ENCODE data around the gene GPHN.
"Not testable (repeated sequence)": the region's sequence is repeated elsewhere in the genome, so short reads cannot be mapped to it uniquely, and the experiment has no call there.

GPHN gene

GRCh38 chr14:66833816-66834215 is 325.9 kb downstream of the GPHN start:
- H3K4me1 ChIP-seq, result no peaks in the 10 kb centered on the region
- DNase-seq, result no peak
- H3K4me3 ChIP-seq (ENCODE audit: low read depth, low read length), result no peak overlapping the region
- H3K9me3 ChIP-seq, result no peaks in the 10 kb centered on the region
- no peaks in the 10 kb centered on the region for H3K27me3 ChIP-seq
- H3K36me3 ChIP-seq, result no peaks in the 10 kb centered on the region
- no peak for TF ChIP-seq CTCF (IDR thresholded peaks at IDR 0.05; ENCODE audit: low read depth, low read length)

- H3K4me3 ChIP-seq (ENCODE audit: low read depth, low read length); H3K27me3 ChIP-seq; H3K36me3 ChIP-seq; H3K4me1 ChIP-seq; H3K9me3 ChIP-seq; DNase-seq: not testable (repeated sequence)
Measured at GRCh38 chr14:66837436-66837835, 329.5 kb downstream of the GPHN start.

DNA sequence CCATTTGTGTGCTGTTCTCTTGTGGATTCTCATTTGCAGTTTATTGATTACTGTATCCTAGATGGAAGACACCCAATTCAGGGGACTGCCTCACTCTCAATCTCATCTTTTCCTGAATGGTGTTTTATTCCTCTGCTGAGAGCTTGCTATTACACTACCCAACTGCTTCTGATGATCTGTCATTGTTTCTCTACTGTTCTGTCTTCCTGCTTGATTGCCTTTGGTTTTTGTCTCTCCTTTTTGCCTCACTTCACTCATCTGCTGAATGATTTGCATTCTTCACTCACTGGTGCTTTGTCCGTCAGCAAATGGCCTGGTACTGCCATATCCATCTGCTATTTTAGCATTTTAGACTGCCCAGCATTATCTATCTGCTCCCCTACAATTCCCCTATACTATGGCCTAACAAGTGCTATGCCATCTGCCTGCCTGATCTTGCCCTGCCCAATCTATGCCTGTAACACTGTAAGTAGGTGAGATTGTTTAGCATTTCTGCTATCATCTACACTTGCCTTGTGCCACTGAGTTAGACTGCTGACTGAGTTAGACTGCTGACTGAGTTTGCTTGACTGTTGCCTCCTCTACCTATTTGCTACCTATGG is 335.1 kb downstream of the GPHN start:
- DNase-seq, result no peak
- no peak for TF ChIP-seq CTCF (IDR thresholded peaks at IDR 0.05; ENCODE audit: low read depth, low read length)
- no peaks in the 10 kb centered on the region for H3K4me1 ChIP-seq
- H3K4me3 ChIP-seq (ENCODE audit: low read depth, low read length), result no peak overlapping the region
- no peaks in the 10 kb centered on the region for H3K27me3 ChIP-seq
- no peaks in the 10 kb centered on the region for H3K9me3 ChIP-seq
- H3K36me3 ChIP-seq, result no peaks in the 10 kb centered on the region

DNA sequence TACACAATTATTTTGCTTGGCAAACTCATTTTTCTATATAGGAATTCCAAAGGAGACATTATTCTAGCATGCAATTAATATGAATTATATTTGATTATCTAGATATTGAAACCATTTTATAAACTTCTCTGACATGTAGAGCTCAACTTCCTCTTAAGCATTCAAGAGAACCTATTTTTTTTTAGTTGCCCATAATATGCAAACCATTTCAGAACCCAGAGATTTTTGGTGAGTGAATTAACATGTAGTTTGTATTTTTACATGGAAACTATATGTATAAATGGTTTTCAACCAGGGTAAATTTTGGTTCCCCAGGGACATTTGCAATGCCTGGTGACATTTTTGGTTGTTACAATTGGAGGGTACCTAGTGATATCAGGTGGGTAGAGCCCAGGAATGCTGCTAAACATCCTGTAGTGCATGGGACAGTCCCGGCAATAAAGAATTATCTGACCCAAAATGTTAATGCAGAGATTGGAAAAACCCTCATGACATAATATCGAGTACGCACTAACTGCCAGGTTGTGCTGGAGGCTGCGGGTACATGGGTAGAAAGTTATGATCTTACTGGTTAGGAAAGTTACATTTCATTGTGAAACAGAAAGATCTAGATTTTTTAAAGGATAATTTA is 342.4 kb downstream of the GPHN start:
- Histone ChIP-seq H3K4me1 (no peaks in the 10 kb centered on the region; the same call in 1 of the 2 replicates), H3K9me3 (no peaks in the 10 kb centered on the region), H3K4me3 (ENCODE audit: low read depth, low read length) (no peak overlapping the region), H3K36me3 (no peaks in the 10 kb centered on the region), H3K27me3 (no peaks in the 10 kb centered on the region)
- no peak for DNase-seq
- no peak for TF ChIP-seq CTCF (IDR thresholded peaks at IDR 0.05; ENCODE audit: low read depth, low read length)

- no peak for TF ChIP-seq CTCF (IDR thresholded peaks at IDR 0.05; ENCODE audit: low read depth, low read length)
- H3K4me1 ChIP-seq, result no peaks in the 10 kb centered on the region; the same call in 1 of the 2 replicates
- H3K27me3 ChIP-seq, result no peaks in the 10 kb centered on the region
- H3K36me3 ChIP-seq, result no peaks in the 10 kb centered on the region
- no peaks in the 10 kb centered on the region for H3K9me3 ChIP-seq
- H3K4me3 ChIP-seq (ENCODE audit: low read depth, low read length), result no peak overlapping the region
- no peak for DNase-seq
Measured at GRCh38 chr14:66853311-66853710, 345.4 kb downstream of the GPHN start.

DNA sequence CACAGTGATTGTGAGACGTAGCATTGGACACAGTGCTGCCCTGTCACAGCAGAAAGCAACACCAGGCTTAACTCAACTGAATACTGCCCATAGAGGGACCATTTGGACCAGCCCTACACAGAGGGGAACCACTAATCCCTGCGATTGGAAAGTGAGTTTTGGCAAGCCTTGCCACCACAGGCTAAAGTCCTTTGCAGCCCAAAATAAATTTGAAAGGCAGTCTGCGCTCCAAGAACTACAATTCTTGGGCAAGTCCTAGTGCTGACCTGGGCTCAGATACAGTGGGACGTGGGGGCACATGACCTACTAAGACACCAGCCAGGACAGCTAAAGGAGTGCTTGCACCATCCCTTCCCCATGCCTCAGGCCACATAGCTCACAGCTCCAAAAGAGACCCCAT is 349.9 kb downstream of the GPHN start:
- Histone ChIP-seq H3K27me3 (no peaks in the 10 kb centered on the region), H3K4me3 (ENCODE audit: low read depth, low read length) (no peak overlapping the region), H3K9me3 (no peaks in the 10 kb centered on the region), H3K4me1 (no peaks in the 10 kb centered on the region), H3K36me3 (no peaks in the 10 kb centered on the region)
- no peak for DNase-seq
- no peak for TF ChIP-seq CTCF (IDR thresholded peaks at IDR 0.05; ENCODE audit: low read depth, low read length)

All from BE2C (cell line).